HepG2 (cell line): ENCODE data around the gene TNFRSF6B. TPM values are rescaled to one million over a fixed set of nuclear protein-coding genes. Genes with fewer than 3 reads are reported as not detected.

ENCODE experiments used
- ATM ChIP-seq: fragments of 450-650 bp; IDR thresholded peaks from 2 replicates; pipeline ENCODE4 v1.7.1; 2017; ENCODE audit warnings: mild to moderate bottlenecking, borderline replicate concordance
- BRD4 ChIP-seq: sonication (generic); formaldehyde crosslinking; IDR thresholded peaks from 2 replicates; pipeline ENCODE4 v1.4.0; 2020; ENCODE audit warnings: missing genetic modification reagents
- CENPBD1 ChIP-seq: sonication (generic); formaldehyde crosslinking; IDR thresholded peaks from 2 replicates; pipeline ENCODE4 v1.8.0; 2022; ENCODE audit warnings: missing genetic modification reagents, low read depth, mild to moderate bottlenecking, borderline replicate concordance
- CHCHD3 ChIP-seq: sonication (generic); formaldehyde crosslinking; IDR thresholded peaks from 2 replicates; pipeline ENCODE4 v1.8.0; 2022; ENCODE audit warnings: mild to moderate bottlenecking, missing genetic modification reagents, moderate library complexity
- HINFP ChIP-seq: sonication (generic); formaldehyde crosslinking; IDR thresholded peaks from 2 replicates; pipeline ENCODE4 v1.4.0; 2020; ENCODE audit warnings: low read depth, mild to moderate bottlenecking, missing genetic modification reagents
- KLF9 ChIP-seq: IDR thresholded peaks from 2 replicates; pipeline ENCODE4 v1.6.1; 2016; ENCODE audit warnings: low read depth
- MZF1 ChIP-seq: sonication (generic); formaldehyde crosslinking; IDR thresholded peaks from 2 replicates; pipeline ENCODE4 v1.8.1; 2023; ENCODE audit warnings: mild to moderate bottlenecking, missing genetic modification reagents, borderline replicate concordance
- NFYB ChIP-seq: sonication (generic); formaldehyde crosslinking; IDR thresholded peaks from 2 replicates; pipeline ENCODE4 v1.4.0; 2020; ENCODE audit warnings: missing genetic modification reagents
- NKX3-1 ChIP-seq: sonication (generic); formaldehyde crosslinking; IDR thresholded peaks from 2 replicates; pipeline ENCODE4 v1.5.0; 2020; ENCODE audit warnings: missing genetic modification reagents
- PAX8 ChIP-seq: sonication (generic); formaldehyde crosslinking; IDR thresholded peaks from 2 replicates; pipeline ENCODE4 v1.8.0; 2022; ENCODE audit warnings: mild to moderate bottlenecking, missing genetic modification reagents, borderline replicate concordance
- PCBP2 ChIP-seq: fragments of 200-400 bp; formaldehyde crosslinking; optimal IDR thresholded peaks from 2 replicates; pipeline ENCODE3; 2018; ENCODE audit warnings: low read length, low read depth; ENCODE audit not compliant: poor library complexity, severe bottlenecking
- PLRG1 ChIP-seq: fragments of 450-650 bp; conservative IDR thresholded peaks from 2 replicates; pipeline ENCODE4 v1.6.1; 2016
- SNAPC5 ChIP-seq: sonication (generic); formaldehyde crosslinking; IDR thresholded peaks from 2 replicates; pipeline ENCODE4 v1.8.1; 2023; ENCODE audit warnings: mild to moderate bottlenecking, missing genetic modification reagents, borderline replicate concordance
- SSRP1 ChIP-seq: IDR thresholded peaks from 2 replicates; pipeline ENCODE4 v1.6.1; 2016; ENCODE audit warnings: control low read depth
- TEF ChIP-seq: sonication (generic); formaldehyde crosslinking; IDR thresholded peaks from 2 replicates; pipeline ENCODE4 v1.5.0; 2020; ENCODE audit warnings: missing genetic modification reagents
- TRAFD1 ChIP-seq: sonication (generic); formaldehyde crosslinking; IDR thresholded peaks from 2 replicates; pipeline ENCODE4 v1.5.1; 2020; ENCODE audit warnings: missing genetic modification reagents, mild to moderate bottlenecking, borderline replicate concordance
- ZBTB44 ChIP-seq: sonication (generic); formaldehyde crosslinking; IDR thresholded peaks from 2 replicates; pipeline ENCODE4 v1.4.0; 2020; ENCODE audit warnings: missing genetic modification reagents
- ZGPAT ChIP-seq: IDR thresholded peaks from 2 replicates; pipeline ENCODE4 v1.6.1; 2016; ENCODE audit warnings: mild to moderate bottlenecking
- ZNF17 ChIP-seq: sonication (generic); formaldehyde crosslinking; IDR thresholded peaks from 2 replicates; pipeline ENCODE4 v1.5.0; 2020; ENCODE audit warnings: mild to moderate bottlenecking, missing genetic modification reagents
- ZNF207 ChIP-seq: fragments of 450-650 bp; IDR thresholded peaks from 2 replicates; pipeline ENCODE4 v1.6.1; 2016; ENCODE audit warnings: antibody characterized with exemption, borderline replicate concordance
- ZZZ3 ChIP-seq: sonication (generic); formaldehyde crosslinking; IDR thresholded peaks from 2 replicates; pipeline ENCODE4 v1.4.0; 2020; ENCODE audit warnings: missing genetic modification reagents, mild to moderate bottlenecking, borderline replicate concordance
- polyA plus RNA-seq, 8 experiments: library from polyadenylated mRNA; depleted of rRNA in 3 of 8; stranded (reverse) in 7 of 8; unstranded in 1 of 8; fragments of >200 nt; fragmentation: Illumina TruSeq in 4 of 8; extraction: Trizol in 4 of 8; gene quantifications; 2 replicates each; pipeline versions ENCODE4 v1.2.1 to v1.2.3, GENCODE V29; 2011 to 2016; ENCODE audit warnings: low read depth in 4 of 8, missing spikeins in 1 of 8, mixed read lengths in 1 of 8; ENCODE audit not compliant: insufficient read depth in 1 of 8
- total RNA-seq, 5 experiments: library from RNA; depleted of rRNA; stranded (reverse); fragments of >200 nt; fragmentation: Illumina TruSeq; extraction: Trizol; gene quantifications; 2 replicates each; pipeline ENCODE4 v1.2.3, GENCODE V29; 2016; ENCODE audit warnings: low read depth in 1 of 5

Gene TNFRSF6B
- total and polyA plus RNA-seq, 2 of the 13 experiments (the other 11 are each of a cell fraction or from before 2014, with no cell fraction given) = 0.24 TPM; not detected in 1

GRCh38 chr20:63653041-63653973 lies 43.1 kb upstream of the TNFRSF6B start, which contains the start of gene STMN3 (continued):
- TF ChIP-seq ZGPAT (CRISPR knock-in tag) (peak; percentile 92), ZNF17 (CRISPR knock-in tag) (no peak), SNAPC5 (CRISPR knock-in tag) (peak; percentile 94; the same call in 1 of the 2 replicates), CENPBD1 (CRISPR knock-in tag) (no peak; the same call in 1 of the 2 replicates), ATM (no peak), KLF9 (CRISPR knock-in tag) (peak; percentile 93), TEF (CRISPR knock-in tag) (peak; percentile 96), ZZZ3 (peak; percentile 95), MZF1 (CRISPR knock-in tag) (peak; percentile 97), PAX8 (peak; percentile 99; the same call in 1 of the 2 replicates), ZNF207 (no peak), NKX3-1 (peak; percentile 98), SSRP1 (CRISPR knock-in tag) (no peak), ZBTB44 (CRISPR knock-in tag) (peak; percentile 99), NFYB (peak; percentile 50; the same call in 1 of the 2 replicates), CHCHD3 (CRISPR knock-in tag) (peak; percentile 98; the same call in 1 of the 2 replicates), PCBP2 (no peak), BRD4 (no peak; the same call in 1 of the 2 replicates), HINFP (CRISPR knock-in tag) (peak; percentile 91), PLRG1 (no peak), TRAFD1 (CRISPR knock-in tag) (no peak; the same call in 1 of the 2 replicates)
